Endothelial cell of umbilical vein (primary cell): ENCODE results near the gene THBS3. TPM values are rescaled to one million over a fixed set of nuclear protein-coding genes. Genes with fewer than 3 reads are reported as not detected.
"Not testable (repeated sequence)": the region's sequence is repeated elsewhere in the genome, so short reads cannot be mapped to it uniquely, and the experiment has no call there.

Experiments used
- BruUV-seq: library from RNA; stranded (reverse); fragments of 400-500 nt; replicated peaks from 2 replicates; lab custom pipeline; 2021; lab: Mats Ljungman, UMichigan
- CTCF ChIA-PET: fragments of 300-600, 350-600 bp; sonication (Branson Sonifier 250); formaldehyde crosslinking; loops from one replicate; lab custom pipeline; 2021; ENCODE audit warnings: antibody characterized with exemption, inconsistent platforms; lab: Charles Lee
- POLR2A ChIA-PET: fragments of 300-600, 350-600 bp; sonication (Branson Sonifier 250); formaldehyde crosslinking; loops from one replicate; lab custom pipeline; 2021; ENCODE audit warnings: antibody characterized with exemption, inconsistent platforms; lab: Charles Lee
- DNase-seq: peaks from one replicate; pipeline ENCODE4 v3.0.0-alpha.2; 2011; ENCODE audit warnings: low read depth, low spot score
- FAIRE-seq: peaks from 2 replicates; lab custom pipeline; 2011; peaks lifted over from hg19 to GRCh38; lab: Jason Lieb, UNC
- H2AFZ ChIP-seq: 2 replicates; pipeline ENCODE4 v1.6.0; 2012; ENCODE audit warnings: low read depth, low read length, control low read depth, inconsistent platforms
- H3K27ac ChIP-seq: 2 replicates; pipeline ENCODE4 v1.5.1; 2011; ENCODE audit warnings: low read depth, mild to moderate bottlenecking, control low read depth, low read length, moderate library complexity; ENCODE audit not compliant: insufficient read depth
- H3K27me3 ChIP-seq, 2 experiments: 2 replicates each; pipeline versions ENCODE4 v1.6.0 to v1.6.1; 2011; ENCODE audit warnings: low read length in 2 of 2, mixed read lengths in 1 of 2; ENCODE audit not compliant: control insufficient read depth in 2 of 2, insufficient read depth in 2 of 2
- H3K36me3 ChIP-seq, 2 experiments: 2 replicates in 1 of 2; 3 replicates in 1 of 2; pipeline ENCODE4 v1.5.1; 2011; ENCODE audit warnings: low read length in 2 of 2, mild to moderate bottlenecking in 1 of 2, moderate library complexity in 1 of 2; ENCODE audit not compliant: control insufficient read depth in 2 of 2, insufficient read depth in 2 of 2; ENCODE audit errors: extremely low read depth in 1 of 2
- H3K4me1 ChIP-seq: 3 replicates; pipeline ENCODE4 v1.5.1; 2011; ENCODE audit warnings: mild to moderate bottlenecking, low read length; ENCODE audit not compliant: control insufficient read depth, insufficient read depth; ENCODE audit errors: extremely low read depth
- H3K4me2 ChIP-seq: 2 replicates; pipeline ENCODE4 v1.6.1; 2011; ENCODE audit warnings: low read length, control low read depth, mixed read lengths; ENCODE audit not compliant: insufficient read depth
- H3K4me3 ChIP-seq, 3 experiments: fragments of 200-600 bp in 1 of 3; sonication (generic), shearing (Covaris generic) in 1 of 3; replicated peaks in 1 of 3; 2 replicates each; pipeline ENCODE4 v1.5.1; 2011 to 2016; ENCODE audit warnings: control low read depth in 3 of 3, low read length in 3 of 3, mild to moderate bottlenecking in 2 of 3, inconsistent platforms in 1 of 3, low read depth in 1 of 3, moderate library complexity in 1 of 3; ENCODE audit not compliant: insufficient read depth in 1 of 3
- H3K79me2 ChIP-seq: 2 replicates; pipeline ENCODE4 v1.6.0; 2012; ENCODE audit warnings: low read length, inconsistent platforms; ENCODE audit not compliant: control insufficient read depth, insufficient read depth
- H3K9ac ChIP-seq: replicated peaks from 2 replicates; pipeline ENCODE3; 2011; ENCODE audit warnings: low read length, control low read depth; ENCODE audit not compliant: insufficient read depth; ENCODE audit errors: extremely low read depth
- H3K9me1 ChIP-seq: replicated peaks from 3 replicates; pipeline ENCODE4 v1.6.0; 2011; ENCODE audit warnings: mild to moderate bottlenecking, low read length; ENCODE audit not compliant: control insufficient read depth, insufficient read depth; ENCODE audit errors: extremely low read depth
- H3K9me3 ChIP-seq: replicated peaks from 2 replicates; pipeline ENCODE4 v1.5.1; 2012; ENCODE audit warnings: low read length, inconsistent platforms; ENCODE audit not compliant: control insufficient read depth, insufficient read depth
- H4K20me1 ChIP-seq: replicated peaks from 2 replicates; pipeline ENCODE3; 2011; ENCODE audit warnings: mild to moderate bottlenecking, low read length; ENCODE audit not compliant: control insufficient read depth, insufficient read depth; ENCODE audit errors: extremely low read depth
- CTCF ChIP-seq, 2 donors: IDR thresholded peaks; 1 replicate in 1 of 2; 2 replicates in 1 of 2; pipeline ENCODE4 v1.5.1; 2011; ENCODE audit warnings: low read length in 2 of 2, mild to moderate bottlenecking in 2 of 2, moderate library complexity in 2 of 2, control low read depth in 1 of 2, inconsistent platforms in 1 of 2, low read depth in 1 of 2; ENCODE audit not compliant: insufficient read depth in 1 of 2; ENCODE audit errors: extremely low read depth in 1 of 2
- EZH2 ChIP-seq: IDR thresholded peaks from 2 replicates; pipeline ENCODE4 v1.6.1; 2012; ENCODE audit warnings: borderline replicate concordance, low read depth, mild to moderate bottlenecking, moderate library complexity, low read length, inconsistent platforms; ENCODE audit not compliant: severe bottlenecking
- FOS ChIP-seq: IDR thresholded peaks from 2 replicates; pipeline ENCODE4 v1.6.1; 2011; ENCODE audit warnings: mild to moderate bottlenecking, low read length, moderate library complexity, borderline replicate concordance; ENCODE audit not compliant: insufficient read depth
- GATA2 ChIP-seq: IDR thresholded peaks from 2 replicates; pipeline ENCODE4 v1.7.0; 2011; ENCODE audit warnings: low read depth, mild to moderate bottlenecking, moderate library complexity, mixed read lengths, low read length; ENCODE audit not compliant: insufficient read length, insufficient read depth
- JUN ChIP-seq: IDR thresholded peaks from 2 replicates; pipeline ENCODE4 v1.6.1; 2011; ENCODE audit warnings: borderline replicate concordance, low read depth; ENCODE audit not compliant: insufficient read length, insufficient read depth
- MAX ChIP-seq: IDR thresholded peaks from 2 replicates; pipeline ENCODE4 v1.6.1; 2011; ENCODE audit not compliant: insufficient read depth, insufficient read length
- MYC ChIP-seq: IDR thresholded peaks from one replicate; pipeline ENCODE4 v1.6.1; 2011; ENCODE audit warnings: mild to moderate bottlenecking, low read depth, low read length
- POLR2A ChIP-seq: IDR thresholded peaks from 2 replicates; pipeline ENCODE4 v1.6.1; 2012; ENCODE audit warnings: low read depth, mild to moderate bottlenecking, control low read depth, low read length
- POLR2AphosphoS5 ChIP-seq: IDR thresholded peaks from 2 replicates; pipeline ENCODE4 v1.6.1; 2012; ENCODE audit warnings: low read depth, mild to moderate bottlenecking, control low read depth, low read length, moderate library complexity; ENCODE audit not compliant: insufficient read depth
- dilution Hi-C: fragments of 300-500 bp; cut with MboI; formaldehyde crosslinking; loops from one replicate; pipeline ENCODE4 v1.15.0; 2019; ENCODE audit warnings: low sequenced_read_pairs; ENCODE audit not compliant: extremely low pct_ligation_motif_present
- intact Hi-C: fragments of 100-400 bp; cut with micrococcal nuclease; formaldehyde crosslinking; loops from one replicate; pipeline ENCODE4 v1.10.0; 2022
- polyA plus RNA-seq, 4 experiments: library from polyadenylated mRNA; depleted of rRNA in 3 of 4; stranded (reverse) in 3 of 4; unstranded in 1 of 4; fragments of >200 nt; gene quantifications; 2 replicates each; pipeline versions ENCODE4 v1.2.1 to v1.2.3, GENCODE V29; 2011 to 2012; ENCODE audit warnings: missing spikeins in 1 of 4
- total RNA-seq: library from RNA; stranded (reverse); gene quantifications from 2 replicates; pipeline ENCODE4 v1.2.3, GENCODE V29; 2021

THBS3 gene
- total and polyA plus RNA-seq, 2 donors (not counting 3 experiments of a cell fraction or from before 2014, with no cell fraction given) = 23.6 to 25.7 TPM

- DNase-seq (no peak), FAIRE-seq (no peak)
- Histone ChIP-seq H3K9ac (no peak overlapping the region), H3K27me3 (no peaks in the 10 kb centered on the region), H3K9me1 (no peaks in the 10 kb centered on the region), H4K20me1 (no peaks in the 10 kb centered on the region), H3K9me3 (no peaks in the 10 kb centered on the region), H3K4me1 (peaks cover 13% of the 10 kb centered on the region), H3K36me3 (peaks cover 0 to 1% of the 10 kb centered on the region in 2 experiments), H3K4me2 (no peak overlapping the region), H2AFZ (no peak overlapping the region), H3K27ac (no peak overlapping the region), H3K4me3 (no peak overlapping the region), H3K79me2 (no peaks in the 10 kb centered on the region)
- TF ChIP-seq MAX (no peak), MYC (no peak), CTCF (IDR thresholded peaks at IDR 0.05; ENCODE audit: extremely low read depth in 1 of 2, insufficient read depth in 1 of 2, low read depth in 1 of 2, low read length in 2 of 2) (no peak), POLR2AphosphoS5 (no peak), GATA2 (no peak), FOS (no peak), EZH2 (no peak), JUN (no peak), POLR2A (no peak)
- intact Hi-C loops = loop anchor here (2.0 to 5.0 kb wide), 4 partner anchors 15 to 115 kb away; partner anchors contain the start of genes FDPS and MTX1
- dilution Hi-C loops = no loop called here
- ChIA-PET POLR2A (interaction anchor here (0.6 kb wide), 2 partner anchors 10 to 141 kb away, joined by 3 read pairs; partner anchors contain the start of gene ADAM15), CTCF (interaction anchor here (0.9 to 3.5 kb wide), 3 partner anchors 11 to 17 kb away, joined by 3 to 88 read pairs (median 31); partner anchors contain the start of genes KRTCAP2 and TRIM46)
- BruUV-seq = no TSS peak
These were observed 15.8 kb downstream of the THBS3 start for GRCh38 chr1:155191904-155192303.

- H3K4me3 ChIP-seq, POLR2A ChIA-PET, H3K27ac ChIP-seq, DNase-seq, H3K4me2 ChIP-seq, H3K9me1 ChIP-seq, H3K9ac ChIP-seq, H3K4me1 ChIP-seq, H4K20me1 ChIP-seq, FAIRE-seq, H3K79me2 ChIP-seq, BruUV-seq, H3K27me3 ChIP-seq, H2AFZ ChIP-seq, H3K36me3 ChIP-seq, CTCF ChIA-PET, dilution Hi-C loops, H3K9me3 ChIP-seq: not testable (repeated sequence)
- intact Hi-C loops = loop anchor here (5.0 kb wide), 2 partner anchors 37 to 117 kb away; partner anchors contain the start of gene FDPS
These were observed 17.8 kb downstream of the THBS3 start for GRCh38 chr1:155189926-155190325.
